HUES48 (cell line): ENCODE measurements around the gene ACVR1C.

Source experiments
- H3K27ac ChIP-seq: one replicate; pipeline ENCODE4 v1.7.0; 2013; ENCODE audit warnings: low read depth, low read length, inconsistent platforms
- H3K27me3 ChIP-seq: 2 replicates; pipeline ENCODE4 v1.6.1; 2013; ENCODE audit warnings: mild to moderate bottlenecking, low read length; ENCODE audit not compliant: control insufficient read depth, insufficient read depth
- H3K36me3 ChIP-seq: 2 replicates; pipeline ENCODE4 v1.6.1; 2013; ENCODE audit warnings: low read length; ENCODE audit not compliant: control insufficient read depth, insufficient read depth
- H3K4me1 ChIP-seq: 2 replicates; pipeline ENCODE4 v1.6.1; 2013; ENCODE audit warnings: mild to moderate bottlenecking, low read length; ENCODE audit not compliant: control insufficient read depth, insufficient read depth
- H3K4me3 ChIP-seq: 2 replicates; pipeline ENCODE4 v1.5.1; 2013; ENCODE audit warnings: mild to moderate bottlenecking, low read depth, low read length
- H3K9ac ChIP-seq: 2 replicates; pipeline ENCODE4 v1.6.1; 2013; ENCODE audit warnings: mild to moderate bottlenecking, low read depth, low read length, moderate library complexity
- H3K9me3 ChIP-seq: 2 replicates; pipeline ENCODE4 v1.6.1; 2013; ENCODE audit warnings: low read length; ENCODE audit not compliant: control insufficient read depth, insufficient read depth

The ACVR1C gene

GRCh38 chr2:157628477-157629415 lies at the start of gene ACVR1C:
Gene ACVR1C, minus strand, starts transcription at chr2:157628864. Its CDS starts 220 bp downstream, at chr2:157628644.
- Histone ChIP-seq H3K36me3 (no peaks in the 10 kb centered on the region), H3K4me1 (peaks cover 3% of the 10 kb centered on the region; the same call in 1 of the 2 replicates), H3K27ac (no peak within 1 kb of the TSS), H3K9me3 (no peaks in the 10 kb centered on the region), H3K27me3 (peaks cover 61% of the 10 kb centered on the region), H3K9ac (no peak within 1 kb of the TSS), H3K4me3 (peak within 1 kb of the TSS; percentile 86)

- Histone ChIP-seq H3K9ac (no peak overlapping the region), H3K4me1 (no peaks in the 10 kb centered on the region), H3K27me3 (peaks cover 49% of the 10 kb centered on the region), H3K9me3 (no peaks in the 10 kb centered on the region), H3K4me3 (no peak overlapping the region), H3K36me3 (no peaks in the 10 kb centered on the region), H3K27ac (no peak overlapping the region)
Observed at GRCh38 chr2:157677941-157678340, 49.3 kb upstream of the ACVR1C start.

DNA sequence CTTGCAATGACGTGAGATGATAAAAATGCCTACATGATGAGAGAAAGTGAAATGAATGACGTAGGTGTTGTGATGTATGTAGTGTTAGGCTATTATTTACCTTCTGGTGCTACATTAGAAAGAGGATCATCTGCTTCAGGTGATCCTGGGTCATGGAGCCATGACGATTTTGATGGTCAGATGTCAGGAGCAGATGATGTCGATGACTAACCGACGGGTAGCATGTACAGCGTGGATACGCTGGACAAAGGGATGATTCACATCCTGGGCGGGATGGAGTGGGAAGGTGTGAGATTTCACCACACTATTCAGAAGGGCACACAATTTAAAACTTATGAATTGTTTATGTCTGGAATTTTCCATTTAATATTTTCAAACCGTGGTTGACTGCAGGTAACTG lies 43.5 kb upstream of the ACVR1C start:
- Histone ChIP-seq H3K4me1 (no peaks in the 10 kb centered on the region), H3K36me3 (no peaks in the 10 kb centered on the region), H3K9ac (no peak overlapping the region), H3K27me3 (peaks cover 4% of the 10 kb centered on the region; the same call in 1 of the 2 replicates), H3K4me3 (no peak overlapping the region), H3K27ac (no peak overlapping the region), H3K9me3 (no peaks in the 10 kb centered on the region)

DNA sequence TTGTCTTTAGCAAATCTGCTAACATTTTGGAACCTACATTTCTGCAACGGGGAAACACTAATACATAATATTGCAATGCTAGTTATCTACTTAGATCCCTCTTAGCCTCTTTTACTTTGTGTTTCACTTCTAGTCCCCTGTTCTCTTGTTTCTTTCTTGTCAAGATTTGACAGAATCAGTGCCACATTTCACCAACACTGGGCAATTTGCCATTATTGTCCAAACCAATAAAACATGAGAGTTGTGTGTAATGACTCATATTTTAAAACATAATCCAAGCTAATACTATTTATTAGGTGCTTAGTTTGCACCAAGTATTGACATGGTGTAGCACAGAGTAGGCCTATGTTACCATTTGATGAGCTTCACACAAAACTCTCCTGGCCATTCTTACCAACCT lies 33.7 kb upstream of the ACVR1C start:
- Histone ChIP-seq H3K9ac (no peak overlapping the region), H3K4me1 (no peaks in the 10 kb centered on the region), H3K27ac (no peak overlapping the region), H3K36me3 (no peaks in the 10 kb centered on the region), H3K27me3 (no peaks in the 10 kb centered on the region), H3K4me3 (no peak overlapping the region), H3K9me3 (no peaks in the 10 kb centered on the region)

GRCh38 chr2:157661776-157662175 lies 33.1 kb upstream of the ACVR1C start:
- Histone ChIP-seq H3K36me3 (no peaks in the 10 kb centered on the region), H3K9me3 (no peaks in the 10 kb centered on the region), H3K4me1 (peaks cover 4% of the 10 kb centered on the region; the same call in 1 of the 2 replicates), H3K9ac (no peak overlapping the region), H3K4me3 (no peak overlapping the region), H3K27me3 (no peaks in the 10 kb centered on the region), H3K27ac (no peak overlapping the region)

- peaks cover 4% of the 10 kb centered on the region; the same call in 1 of the 2 replicates for H3K4me1 ChIP-seq
- H3K27ac ChIP-seq = no peak overlapping the region
- H3K9me3 ChIP-seq = no peaks in the 10 kb centered on the region
- no peak overlapping the region for H3K9ac ChIP-seq
- H3K27me3 ChIP-seq = no peaks in the 10 kb centered on the region
- no peak overlapping the region for H3K4me3 ChIP-seq
- no peaks in the 10 kb centered on the region for H3K36me3 ChIP-seq
Observed at GRCh38 chr2:157657858-157658257, 29.2 kb upstream of the ACVR1C start.

DNA sequence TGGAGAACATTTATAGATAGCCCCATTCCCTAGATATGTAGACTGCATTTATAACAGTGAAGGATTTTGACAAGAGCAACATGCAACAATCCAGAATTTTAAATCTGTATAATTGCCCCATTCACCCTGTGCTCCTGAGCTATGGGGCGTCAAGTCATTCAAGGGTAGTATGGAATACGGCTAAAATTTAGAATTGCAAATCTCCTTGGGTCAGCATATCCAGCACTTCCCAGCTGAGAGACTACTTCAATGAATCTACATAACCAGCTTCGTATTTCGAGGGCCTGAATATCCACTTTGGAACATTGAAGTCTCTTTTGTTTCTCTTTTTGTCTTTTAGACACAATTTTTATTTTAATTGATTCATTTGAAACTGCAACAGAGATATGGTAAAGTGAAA lies 28.4 kb upstream of the ACVR1C start:
- H3K4me1 ChIP-seq = peaks cover 4% of the 10 kb centered on the region; the same call in 1 of the 2 replicates
- no peaks in the 10 kb centered on the region for H3K36me3 ChIP-seq
- no peak overlapping the region for H3K27ac ChIP-seq
- no peaks in the 10 kb centered on the region for H3K27me3 ChIP-seq
- no peaks in the 10 kb centered on the region for H3K9me3 ChIP-seq
- no peak overlapping the region for H3K4me3 ChIP-seq
- H3K9ac ChIP-seq = no peak overlapping the region

GRCh38 chr2:157644776-157645175 lies 16.1 kb upstream of the ACVR1C start:
- H3K27ac ChIP-seq = no peak overlapping the region
- no peaks in the 10 kb centered on the region for H3K9me3 ChIP-seq
- H3K4me3 ChIP-seq = no peak overlapping the region
- no peaks in the 10 kb centered on the region; the same call in 1 of the 2 replicates for H3K27me3 ChIP-seq
- no peaks in the 10 kb centered on the region for H3K36me3 ChIP-seq
- H3K4me1 ChIP-seq = no peaks in the 10 kb centered on the region
- no peak overlapping the region for H3K9ac ChIP-seq

GRCh38 chr2:157631861-157632260 lies 3.2 kb upstream of the ACVR1C start:
- H3K27me3 ChIP-seq = peaks cover 30% of the 10 kb centered on the region
- H3K36me3 ChIP-seq = no peaks in the 10 kb centered on the region

GRCh38 chr2:157627594-157628476 lies 829 bp downstream of the ACVR1C start:
- no peak overlapping the region for H3K27ac ChIP-seq
- peaks cover 3% of the 10 kb centered on the region; the same call in 1 of the 2 replicates for H3K4me1 ChIP-seq
- H3K27me3 ChIP-seq = peaks cover 62% of the 10 kb centered on the region
- H3K4me3 ChIP-seq = peak overlapping the region; percentile 86
- H3K9me3 ChIP-seq = no peaks in the 10 kb centered on the region
- H3K36me3 ChIP-seq = no peaks in the 10 kb centered on the region
- no peak overlapping the region for H3K9ac ChIP-seq

More at GRCh38 chr2:157631861-157632260, 3.2 kb upstream of the ACVR1C start:
- Histone ChIP-seq H3K4me3 (no peak overlapping the region), H3K4me1 (peaks cover 3% of the 10 kb centered on the region; the same call in 1 of the 2 replicates), H3K9me3 (no peaks in the 10 kb centered on the region), H3K9ac (no peak overlapping the region), H3K27ac (no peak overlapping the region)
